GM19467 (cell line): Measurements from ENCODE around the gene ZWILCH.
"Not testable (repeated sequence)": the region's sequence is repeated elsewhere in the genome, so short reads cannot be mapped to it uniquely, and the experiment has no call there.

Experiments used
- ATAC-seq: cut with Tn5 transposase; IDR thresholded peaks from one replicate; pipeline ENCODE4 v1.9.1; 2021; ENCODE audit warnings: mild to moderate bottlenecking, moderate library complexity; ENCODE audit not compliant: unreplicated experiment

ZWILCH gene

GRCh38 chr15:66578286-66578875 lies 73.3 kb downstream of the ZWILCH start:
- no peak for ATAC-seq

GRCh38 chr15:66580643-66581042 lies 75.5 kb downstream of the ZWILCH start:
- ATAC-seq = no peak

DNA sequence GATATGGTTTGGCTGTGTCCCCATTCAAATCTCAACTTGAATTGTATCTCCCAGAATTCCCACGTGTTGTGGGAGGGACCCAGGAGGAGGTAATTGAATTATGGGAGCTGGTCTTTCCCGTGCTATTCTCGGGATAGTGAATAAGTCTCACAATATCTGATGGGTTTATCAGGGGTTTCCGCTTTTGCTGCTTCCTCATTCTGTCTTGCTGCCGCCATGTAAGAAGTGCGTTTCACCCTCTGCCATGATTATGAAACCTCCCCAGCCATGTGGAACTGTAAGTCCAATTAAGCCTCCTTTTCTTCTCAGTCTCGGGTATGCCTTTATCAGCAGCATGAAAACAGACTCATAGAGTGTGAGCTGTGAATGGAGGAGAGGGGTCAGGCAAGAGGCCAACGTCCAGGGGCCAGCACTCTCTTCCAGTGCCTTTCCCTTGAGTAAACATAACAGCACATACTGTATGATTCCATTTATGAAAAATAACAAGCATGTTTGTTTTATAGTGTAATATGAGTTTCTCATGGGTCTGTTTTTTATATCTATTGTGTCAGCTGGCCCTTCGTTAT lies 76.9 kb downstream of the ZWILCH start:
- ATAC-seq = no peak

DNA sequence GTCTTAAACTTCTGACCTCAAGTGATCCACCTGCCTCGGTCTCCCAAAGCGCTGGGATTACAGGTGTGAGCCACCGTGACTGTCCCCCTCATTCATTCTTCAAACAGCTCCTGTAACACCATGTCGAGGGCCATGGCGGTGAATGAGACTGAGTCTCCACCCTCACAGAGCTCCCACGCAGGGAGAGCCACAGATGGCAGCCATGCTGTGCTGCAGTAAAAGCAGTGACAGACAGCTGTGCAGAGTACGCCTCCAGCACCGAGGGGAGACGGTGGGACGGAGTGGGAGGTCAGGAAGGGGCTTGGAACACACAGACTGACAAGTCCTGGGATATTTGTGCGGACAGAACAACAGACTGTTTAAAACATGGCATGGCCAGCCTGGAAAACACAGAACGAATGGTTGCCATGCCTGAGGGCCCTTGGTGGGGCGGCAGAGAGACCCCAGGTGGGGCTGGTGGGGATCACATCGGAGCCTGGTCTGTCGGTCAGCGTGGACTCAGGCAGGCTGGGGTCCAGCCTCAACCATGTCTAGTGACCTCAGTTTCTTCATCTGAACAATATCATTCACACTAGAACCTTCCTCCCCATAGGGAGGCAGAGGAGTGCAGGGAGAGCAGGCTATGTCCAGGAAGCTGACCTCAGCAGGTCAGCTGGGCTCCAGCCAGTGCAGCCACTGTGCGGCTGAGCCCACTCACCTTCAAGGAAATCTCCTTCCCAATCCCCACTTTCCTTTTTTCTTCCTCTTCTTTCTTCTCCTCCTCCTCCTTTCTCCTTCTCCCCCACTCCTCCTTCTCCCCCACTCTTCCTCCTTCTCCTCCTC lies 81.2 kb downstream of the ZWILCH start:
- no peak for ATAC-seq

DNA sequence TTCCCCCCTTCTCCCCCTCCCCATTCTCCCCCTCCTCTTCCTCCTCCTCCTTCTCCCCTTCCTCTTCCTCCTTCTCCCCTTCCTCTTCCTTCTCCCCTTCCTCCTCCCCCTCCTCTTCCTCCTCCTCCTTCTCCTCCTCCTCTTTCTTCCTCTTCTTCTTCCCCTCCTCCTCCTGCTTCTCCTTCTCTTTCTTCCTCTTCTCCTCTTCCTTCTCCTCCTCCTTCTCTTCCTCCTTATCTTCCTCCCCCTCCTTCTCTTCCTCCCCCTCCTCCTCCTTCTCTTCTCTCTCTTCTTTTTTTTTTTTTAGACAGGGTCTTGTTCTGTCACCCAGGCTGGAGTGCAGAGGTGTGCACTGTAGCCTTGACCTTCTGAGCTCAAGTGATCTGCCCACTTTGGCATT lies 81.9 kb downstream of the ZWILCH start:
- ATAC-seq = no peak

DNA sequence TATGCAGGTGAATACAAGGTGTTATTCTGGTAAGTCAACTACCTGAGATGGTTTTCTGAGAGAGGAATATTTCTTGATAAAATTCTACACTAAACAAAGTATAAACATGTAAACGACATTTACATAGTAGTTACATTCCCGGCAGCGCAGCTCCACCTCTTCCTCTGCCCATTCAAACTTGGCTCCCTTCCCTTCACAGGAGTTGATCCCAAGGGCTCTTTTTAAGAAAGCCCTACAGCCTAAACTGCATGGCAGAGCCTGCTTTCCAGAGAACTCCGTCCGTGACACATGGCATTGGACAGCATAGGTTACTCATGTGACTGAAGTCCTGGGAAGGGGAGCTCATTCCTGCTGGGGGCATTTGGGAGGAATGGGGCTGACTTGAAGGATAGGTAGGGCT lies 82.6 kb downstream of the ZWILCH start:
- ATAC-seq = no peak

DNA sequence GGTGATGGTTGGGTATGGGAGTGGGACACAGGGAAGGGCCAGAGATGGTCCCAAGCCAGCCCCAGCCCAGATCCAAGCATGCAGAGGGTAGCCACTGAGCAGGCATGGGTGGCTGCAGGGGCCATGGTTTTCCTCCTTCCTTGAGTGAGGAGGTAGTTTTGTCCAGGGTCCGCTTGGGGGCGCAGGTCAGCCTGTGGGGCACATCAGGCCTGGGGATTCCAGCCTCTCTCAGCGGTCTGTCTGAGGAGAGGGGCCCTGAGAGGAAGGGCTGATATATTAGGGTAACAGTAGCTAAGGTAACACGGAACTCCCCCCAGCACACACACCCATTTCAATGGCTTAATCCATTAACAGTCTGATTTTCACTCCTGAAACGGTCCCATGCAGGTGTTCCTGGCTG lies 83.4 kb downstream of the ZWILCH start:
- no peak for ATAC-seq

DNA sequence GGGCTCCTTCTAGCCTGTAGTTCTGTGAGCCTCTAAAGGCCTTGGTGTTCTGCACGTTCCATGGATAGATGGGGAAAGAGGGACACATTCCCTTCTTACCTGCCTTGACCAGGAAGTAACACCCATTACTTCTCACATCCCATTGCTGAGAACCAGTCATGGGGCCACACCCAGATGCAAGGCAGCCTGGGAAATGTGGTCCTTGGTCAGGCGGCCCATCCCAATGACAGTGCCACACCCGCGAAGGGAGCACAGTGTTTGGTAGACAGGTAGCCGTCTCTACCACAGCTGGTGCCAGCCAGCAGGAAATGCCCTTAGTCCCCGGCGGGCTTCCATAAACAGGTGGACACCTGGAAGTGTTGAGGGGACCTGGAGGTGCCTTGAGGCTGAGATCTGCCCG lies 83.8 kb downstream of the ZWILCH start:
- no peak for ATAC-seq

- ATAC-seq = not testable (repeated sequence)
Measured at GRCh38 chr15:66589429-66589828, 84.3 kb downstream of the ZWILCH start.

- ATAC-seq = no peak
Measured at GRCh38 chr15:66590435-66590834, 85.3 kb downstream of the ZWILCH start.

- ATAC-seq = no peak
Measured at GRCh38 chr15:66591322-66591862, 86.3 kb downstream of the ZWILCH start.

GRCh38 chr15:66592505-66593218 lies 87.5 kb downstream of the ZWILCH start:
- no peak for ATAC-seq

- no peak for ATAC-seq
Measured at GRCh38 chr15:66593219-66593780, 88.2 kb downstream of the ZWILCH start.

- ATAC-seq = no peak
Measured at GRCh38 chr15:66594344-66594743, 89.2 kb downstream of the ZWILCH start.

- ATAC-seq = no peak
Measured at GRCh38 chr15:66594836-66595235, 89.7 kb downstream of the ZWILCH start.

DNA sequence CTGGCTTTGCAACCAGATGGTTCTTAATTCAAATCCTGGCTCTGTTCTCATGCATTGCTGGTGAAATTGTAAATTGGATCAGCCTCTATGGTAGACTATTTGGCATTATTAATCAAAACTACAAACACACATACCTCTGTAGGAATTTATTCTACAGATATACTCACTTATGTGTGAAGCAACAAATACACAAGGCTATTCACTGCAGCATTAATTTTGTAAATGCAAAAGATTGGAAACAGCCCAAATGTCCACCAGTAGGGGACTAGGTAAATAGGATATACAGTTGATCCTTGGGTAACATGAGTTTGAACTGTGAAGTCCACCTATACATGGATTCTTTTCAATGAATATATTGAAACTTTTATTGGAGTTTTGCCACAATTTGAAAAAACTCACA lies 90.2 kb downstream of the ZWILCH start:
- no peak for ATAC-seq

GRCh38 chr15:66595931-66596545 lies 90.9 kb downstream of the ZWILCH start:
- ATAC-seq = no peak

GRCh38 chr15:66598095-66598815 lies 93.1 kb downstream of the ZWILCH start:
- no peak for ATAC-seq
